ENCODE measurements around the gene CCDC180. TPM values are rescaled to one million over a fixed set of nuclear protein-coding genes. Genes with fewer than 3 reads are reported as not detected.
"Not testable (repeated sequence)": the region's sequence is repeated elsewhere in the genome, so short reads cannot be mapped to it uniquely, and the experiment has no call there.

Gene CCDC180
- total RNA-seq, result 10.7 and 14.5 TPM in 2 replicates
- long read RNA-seq, partial matches to known transcripts, result 0 of 1 reads
- long read RNA-seq, other reads (novel, unspliced or antisense), result 0 of 1 reads

DNA sequence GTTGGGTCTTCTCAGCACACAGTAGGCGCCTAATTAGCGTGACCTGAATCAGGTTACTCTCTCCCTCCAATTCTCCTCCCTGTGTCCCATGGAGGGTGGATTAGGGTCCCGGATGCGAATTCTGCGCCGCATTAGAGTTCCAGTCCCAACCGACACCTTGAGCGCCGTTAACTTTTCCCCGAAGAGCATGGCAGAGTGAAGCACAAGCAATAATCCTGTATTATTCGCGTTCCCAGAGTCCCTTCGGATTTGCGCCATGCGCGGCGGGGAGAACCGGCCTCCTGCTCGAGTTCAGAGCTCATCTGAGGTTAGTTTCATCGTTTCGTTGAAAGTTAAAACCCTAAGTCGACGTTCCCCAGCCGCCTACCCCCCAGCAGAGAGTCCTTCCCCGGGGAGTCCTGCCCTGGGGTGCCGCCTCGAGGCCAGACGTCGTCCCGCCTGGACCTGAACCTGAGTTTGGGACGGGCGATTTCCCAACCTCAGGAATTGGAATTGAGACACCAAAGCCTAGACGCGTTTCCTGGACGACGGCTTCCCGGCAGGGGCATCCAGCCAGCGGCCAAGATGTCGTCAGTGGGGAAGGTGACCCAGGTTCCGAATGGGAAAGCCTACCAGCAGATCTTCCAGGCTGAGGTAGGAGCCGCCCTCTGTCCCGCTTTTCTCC lies at the start of gene CCDC180:
TSS of gene CCDC180 (plus strand) at position 160 of the 664 bp plus-strand sequence. CDS start at position 565, 405 bp downstream.
- Mint-ChIP-seq H3K4me1 (ENCODE audit: unreplicated experiment) (peaks cover 5% of the 10 kb centered on the region), H3K27ac (ENCODE audit: unreplicated experiment) (peak within 1 kb of the TSS; percentile 4), H3K4me3 (ENCODE audit: unreplicated experiment) (no peak within 1 kb of the TSS), H3K9me3 (ENCODE audit: unreplicated experiment) (peaks cover 8% of the 10 kb centered on the region), H3K27me3 (ENCODE audit: unreplicated experiment) (no peaks in the 10 kb centered on the region), H3K36me3 (ENCODE audit: unreplicated experiment) (peaks cover 7% of the 10 kb centered on the region)
- no peak for TF ChIP-seq CTCF (IDR thresholded peaks at IDR 0.05)
- DNase-seq (ENCODE audit: extremely low spot score, unreplicated experiment), result no peak

GRCh38 chr9:97259834-97260514 lies 47.5 kb upstream of the CCDC180 start:
- not testable (repeated sequence) for H3K4me1 Mint-ChIP-seq (ENCODE audit: unreplicated experiment); H3K27ac Mint-ChIP-seq (ENCODE audit: unreplicated experiment); DNase-seq (ENCODE audit: extremely low spot score, unreplicated experiment); H3K9me3 Mint-ChIP-seq (ENCODE audit: unreplicated experiment); H3K36me3 Mint-ChIP-seq (ENCODE audit: unreplicated experiment); H3K4me3 Mint-ChIP-seq (ENCODE audit: unreplicated experiment); H3K27me3 Mint-ChIP-seq (ENCODE audit: unreplicated experiment)

DNA sequence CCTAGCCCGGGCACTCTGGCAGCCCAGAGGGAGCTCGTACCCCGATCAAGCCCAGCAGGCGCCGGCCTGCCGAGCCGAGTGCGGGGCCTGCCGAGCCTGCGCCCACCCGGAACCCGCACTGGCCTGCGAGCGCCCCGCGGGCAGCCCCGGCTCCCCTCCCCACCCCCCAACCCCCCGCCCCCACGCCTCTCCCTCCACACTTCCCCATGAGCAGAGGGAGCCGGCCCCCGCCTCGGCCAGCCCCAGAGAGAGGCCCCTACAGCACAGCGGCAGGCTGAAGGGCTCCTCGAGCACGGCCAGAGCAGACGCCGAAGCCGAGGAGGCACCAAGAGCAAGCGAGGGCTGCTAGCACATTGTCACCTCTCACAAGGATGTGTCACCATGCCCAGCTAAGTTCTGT lies 36.2 kb upstream of the CCDC180 start:
- Mint-ChIP-seq H3K4me1 (ENCODE audit: unreplicated experiment) (peaks cover 5% of the 10 kb centered on the region), H3K36me3 (ENCODE audit: unreplicated experiment) (peaks cover 4% of the 10 kb centered on the region), H3K27ac (ENCODE audit: unreplicated experiment) (no peak overlapping the region), H3K4me3 (ENCODE audit: unreplicated experiment) (no peak overlapping the region), H3K27me3 (ENCODE audit: unreplicated experiment) (no peaks in the 10 kb centered on the region), H3K9me3 (ENCODE audit: unreplicated experiment) (no peaks in the 10 kb centered on the region)
- TF ChIP-seq CTCF (IDR thresholded peaks at IDR 0.05), result no peak
- DNase-seq (ENCODE audit: extremely low spot score, unreplicated experiment), result no peak

DNA sequence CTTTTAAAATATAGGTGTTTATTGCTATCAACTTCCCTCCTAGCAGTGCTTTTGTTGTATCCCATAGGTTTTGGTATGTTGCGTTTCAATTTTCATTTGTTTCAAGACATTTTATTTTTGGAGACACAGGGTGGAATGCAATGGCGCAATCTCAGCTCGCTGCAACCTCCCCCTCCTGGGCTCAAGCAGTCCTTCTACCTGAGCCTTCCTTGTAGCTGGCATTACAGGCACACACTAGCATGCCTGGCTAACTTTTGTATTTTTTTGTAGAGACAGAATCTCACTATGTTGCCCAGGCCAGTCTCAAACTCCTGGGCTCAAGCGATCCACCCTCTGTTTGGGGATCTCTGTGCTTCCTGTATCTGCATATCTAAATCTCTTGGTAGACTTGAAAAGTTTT lies 35.4 kb upstream of the CCDC180 start:
- no peaks in the 10 kb centered on the region for H3K27me3 Mint-ChIP-seq (ENCODE audit: unreplicated experiment)
- DNase-seq (ENCODE audit: extremely low spot score, unreplicated experiment), result no peak
- H3K36me3 Mint-ChIP-seq (ENCODE audit: unreplicated experiment), result peaks cover 10% of the 10 kb centered on the region
- H3K9me3 Mint-ChIP-seq (ENCODE audit: unreplicated experiment), result no peaks in the 10 kb centered on the region
- TF ChIP-seq CTCF (IDR thresholded peaks at IDR 0.05), result no peak
- H3K4me1 Mint-ChIP-seq (ENCODE audit: unreplicated experiment), result peaks cover 5% of the 10 kb centered on the region
- no peak overlapping the region for H3K27ac Mint-ChIP-seq (ENCODE audit: unreplicated experiment)
- H3K4me3 Mint-ChIP-seq (ENCODE audit: unreplicated experiment), result no peak overlapping the region

DNA sequence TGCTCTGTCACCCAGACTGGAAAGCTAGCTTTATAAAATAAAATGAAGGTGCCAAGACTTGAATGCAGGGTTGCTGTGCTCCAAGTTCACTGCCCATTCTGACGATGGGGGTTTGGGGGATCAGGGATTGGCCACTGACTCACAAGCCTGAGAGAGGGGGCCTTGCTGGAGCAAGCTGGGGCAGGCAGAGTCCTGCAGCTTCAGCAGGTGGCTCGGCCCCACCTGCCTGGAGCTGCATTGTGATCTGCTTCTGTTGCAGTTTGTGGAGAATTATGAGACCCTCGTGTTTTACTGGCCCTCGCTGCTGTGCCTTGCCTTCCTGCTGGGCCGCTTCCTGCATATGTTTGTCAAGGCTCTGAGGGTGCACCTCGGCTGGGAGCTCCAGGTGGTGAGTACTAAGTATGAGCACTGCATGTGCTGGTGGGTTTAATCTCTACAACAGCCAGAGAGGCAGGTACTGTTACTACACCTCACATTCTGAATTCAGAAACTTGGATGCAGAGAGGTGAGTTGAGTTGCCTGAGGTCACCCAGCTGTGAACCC lies 31.1 kb upstream of the CCDC180 start:
- no peaks in the 10 kb centered on the region for H3K9me3 Mint-ChIP-seq (ENCODE audit: unreplicated experiment)
- peaks cover 4% of the 10 kb centered on the region for H3K4me1 Mint-ChIP-seq (ENCODE audit: unreplicated experiment)
- H3K27ac Mint-ChIP-seq (ENCODE audit: unreplicated experiment), result no peak overlapping the region
- H3K4me3 Mint-ChIP-seq (ENCODE audit: unreplicated experiment), result no peak overlapping the region
- DNase-seq (ENCODE audit: extremely low spot score, unreplicated experiment), result no peak
- H3K36me3 Mint-ChIP-seq (ENCODE audit: unreplicated experiment), result peaks cover 39% of the 10 kb centered on the region
- no peaks in the 10 kb centered on the region for H3K27me3 Mint-ChIP-seq (ENCODE audit: unreplicated experiment)
- no peak for TF ChIP-seq CTCF (IDR thresholded peaks at IDR 0.05)

Measured in osteocyte (in vitro differentiated cells).